Endodermal cell (in vitro differentiated cells): ENCODE measurements around the gene FBXL7. TPM values are rescaled to one million over a fixed set of nuclear protein-coding genes. Genes with fewer than 3 reads are reported as not detected.
A peak's percentile ranks its signal among the peaks of the same experiment; 100 is the strongest.

Experiments
- DNase-seq: peaks from one replicate; pipeline ENCODE4 v3.0.0-alpha.2; 2017
- H3K27ac ChIP-seq: 2 replicates; pipeline ENCODE4 v1.5.1; 2013; ENCODE audit warnings: mild to moderate bottlenecking, low read depth, low read length, moderate library complexity
- H3K27me3 ChIP-seq: 2 replicates; pipeline ENCODE4 v1.6.1; 2013; ENCODE audit warnings: mild to moderate bottlenecking, low read length, moderate library complexity; ENCODE audit not compliant: insufficient read depth, control insufficient read depth, poor library complexity, severe bottlenecking
- H3K36me3 ChIP-seq: 2 replicates; pipeline ENCODE4 v1.7.0; 2013; ENCODE audit warnings: mild to moderate bottlenecking, low read length, moderate library complexity; ENCODE audit not compliant: control insufficient read depth, insufficient read depth
- H3K4me1 ChIP-seq: one replicate; pipeline ENCODE4 v1.7.0; 2013; ENCODE audit warnings: low read length; ENCODE audit not compliant: control insufficient read depth, insufficient read depth
- H3K4me3 ChIP-seq: 2 replicates; pipeline ENCODE4 v1.5.1; 2013; ENCODE audit warnings: mild to moderate bottlenecking, low read length, moderate library complexity
- H3K9ac ChIP-seq: 2 replicates; pipeline ENCODE4 v1.6.1; 2013; ENCODE audit warnings: mild to moderate bottlenecking, low read length, moderate library complexity; ENCODE audit not compliant: poor library complexity, severe bottlenecking; ENCODE audit errors: extremely low read depth
- H3K9me3 ChIP-seq: 2 replicates; pipeline ENCODE4 v1.6.1; 2013; ENCODE audit warnings: mild to moderate bottlenecking, low read length, moderate library complexity; ENCODE audit not compliant: control insufficient read depth
- H3K27ac Mint-ChIP-seq: 2 replicates; pipeline ENCODE4 v1.8.0; 2020; ENCODE audit warnings: mixed read lengths
- H3K27me3 Mint-ChIP-seq: 2 replicates; pipeline ENCODE4 v1.8.0; 2021; ENCODE audit warnings: mild to moderate bottlenecking, mixed read lengths; ENCODE audit not compliant: insufficient read depth
- H3K36me3 Mint-ChIP-seq: 2 replicates; pipeline ENCODE4 v1.8.0; 2020; ENCODE audit warnings: low read depth, mixed read lengths
- H3K4me1 Mint-ChIP-seq: 2 replicates; pipeline ENCODE4 v1.8.0; 2020; ENCODE audit warnings: mixed read lengths
- H3K4me3 Mint-ChIP-seq: 2 replicates; pipeline ENCODE4 v1.8.0; 2020; ENCODE audit warnings: mild to moderate bottlenecking, moderate library complexity, mixed read lengths
- H3K9me3 Mint-ChIP-seq: 2 replicates; pipeline ENCODE4 v1.8.0; 2020; ENCODE audit warnings: mild to moderate bottlenecking, mixed read lengths
- CTCF ChIP-seq: fragments of 200-600 bp; sonication (generic); conservative IDR thresholded peaks from 2 replicates; pipeline ENCODE4 v1.5.0; 2021; ENCODE audit warnings: antibody characterized with exemption, mild to moderate bottlenecking
- WGBS, 2 experiments: methylation state at CpG; one replicate each; pipeline versions ENCODE4 v1.1.5 to v1.1.7; 2013; ENCODE audit warnings: missing lambda C conversion rate in 2 of 2, mixed read lengths in 1 of 2; ENCODE audit not compliant: insufficient coverage in 1 of 2, insufficient read length in 1 of 2; 5-methylcytosine and 5-hydroxymethylcytosine counted together
- total RNA-seq, 2 donors: library from RNA; stranded (reverse); fragmentation: NEBNext Ultra II Directional in 1 of 2; extraction: Animal tissue kit (Norgen Biotek cat#: 25700) in 1 of 2; gene quantifications; 2 replicates in 1 of 2; 3 replicates in 1 of 2; pipeline ENCODE4 v1.2.1, GENCODE V29; 2021

FBXL7 gene
- total RNA-seq, 2 donors from 2014 or later: 12.9 to 13.2 TPM

DNA sequence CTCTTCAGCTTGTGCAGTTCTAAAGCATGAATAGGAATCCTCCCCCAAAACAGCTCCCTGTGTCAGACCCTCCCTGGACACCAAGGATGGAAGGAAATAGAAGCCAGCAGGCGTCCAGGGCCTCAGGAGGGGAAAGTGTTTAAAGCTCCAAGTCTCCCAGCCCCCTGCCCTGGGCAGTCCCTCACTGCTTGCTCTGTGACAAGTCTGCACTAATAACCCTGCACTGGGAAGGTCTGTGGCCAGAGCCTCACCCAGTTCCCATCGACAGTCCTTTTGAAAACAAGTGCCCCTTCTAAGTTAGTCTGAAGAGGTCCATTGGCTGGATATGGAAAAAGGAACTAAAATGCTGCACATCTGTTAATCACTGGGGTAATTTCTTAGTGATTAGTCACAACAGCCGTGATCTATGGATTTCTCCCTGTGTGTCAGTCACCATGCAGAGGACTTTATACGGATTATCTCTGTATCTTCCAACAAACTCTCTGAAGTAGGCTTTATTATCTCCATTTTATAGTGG, 195.3 kb downstream of the FBXL7 start:
- TF ChIP-seq CTCF: no peak
- no peaks in the 10 kb centered on the region for H3K27me3 ChIP-seq
- H3K4me1 Mint-ChIP-seq: peaks cover 29% of the 10 kb centered on the region
- H3K9me3 Mint-ChIP-seq: no peaks in the 10 kb centered on the region
- no peaks in the 10 kb centered on the region for H3K36me3 Mint-ChIP-seq
- no peaks in the 10 kb centered on the region for H3K27me3 Mint-ChIP-seq
- no peaks in the 10 kb centered on the region for H3K4me1 ChIP-seq
- 70 to 79% methylated on average over 2 to 4 of the region's 4 CpGs for WGBS, 2 experiments
- no peaks in the 10 kb centered on the region for H3K36me3 ChIP-seq
- no peak overlapping the region for H3K9ac ChIP-seq
- no peak overlapping the region for H3K4me3 Mint-ChIP-seq
- H3K27ac Mint-ChIP-seq: peak overlapping the region; percentile 9
- no peak overlapping the region for H3K4me3 ChIP-seq
- DNase-seq: peak; percentile 60
- no peaks in the 10 kb centered on the region for H3K9me3 ChIP-seq
- H3K27ac ChIP-seq: no peak overlapping the region

GRCh38 chr5:15700373-15700772, 200.4 kb downstream of the FBXL7 start:
- no peaks in the 10 kb centered on the region for H3K9me3 ChIP-seq
- no peaks in the 10 kb centered on the region for H3K27me3 ChIP-seq
- H3K4me3 ChIP-seq: no peak overlapping the region
- H3K36me3 Mint-ChIP-seq: no peaks in the 10 kb centered on the region
- no peak for DNase-seq
- H3K4me3 Mint-ChIP-seq: no peak overlapping the region
- H3K9ac ChIP-seq: no peak overlapping the region
- peaks cover 39% of the 10 kb centered on the region for H3K4me1 Mint-ChIP-seq
- no peak overlapping the region for H3K27ac Mint-ChIP-seq
- 93 to 94% methylated on average over 1 to 2 of the region's 2 CpGs for WGBS, 2 experiments
- peaks cover 2% of the 10 kb centered on the region for H3K9me3 Mint-ChIP-seq
- H3K27me3 Mint-ChIP-seq: no peaks in the 10 kb centered on the region
- H3K36me3 ChIP-seq: no peaks in the 10 kb centered on the region
- peaks cover 16% of the 10 kb centered on the region for H3K4me1 ChIP-seq
- no peak overlapping the region for H3K27ac ChIP-seq
- no peak for TF ChIP-seq CTCF

DNA sequence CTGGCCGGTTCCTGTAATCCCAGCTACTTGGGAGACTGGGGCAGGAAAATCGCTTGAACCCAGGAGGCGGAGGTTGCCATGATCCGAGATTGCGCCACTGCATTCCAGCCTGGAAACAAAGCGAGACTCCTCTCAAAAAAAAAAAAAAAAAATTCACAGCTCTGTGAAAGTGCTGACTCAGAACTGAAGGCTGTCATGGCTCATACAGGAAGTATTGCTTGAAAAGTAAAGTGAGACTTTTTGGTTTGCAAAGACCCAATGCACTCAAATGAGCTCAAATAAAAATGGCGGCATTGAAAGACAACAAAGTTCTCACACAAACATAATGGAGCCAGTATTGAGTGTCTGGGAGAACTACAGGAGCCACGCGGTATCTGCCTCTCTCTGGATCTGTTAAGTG, 202.1 kb downstream of the FBXL7 start:
- DNase-seq: peak; percentile 69
- no peak for TF ChIP-seq CTCF
- WGBS, 2 experiments: 85 to 89% methylated on average over 7 to 9 of the region's 9 CpGs
- Mint-ChIP-seq H3K4me1 (peaks cover 39% of the 10 kb centered on the region), H3K27ac (peak overlapping the region; percentile 94), H3K27me3 (no peaks in the 10 kb centered on the region), H3K9me3 (peaks cover 13% of the 10 kb centered on the region), H3K36me3 (peaks cover 3% of the 10 kb centered on the region), H3K4me3 (no peak overlapping the region)
- H3K36me3 ChIP-seq: no peaks in the 10 kb centered on the region
- peak overlapping the region; percentile 6 for H3K9ac ChIP-seq
- H3K27ac ChIP-seq: no peak overlapping the region
- H3K4me1 ChIP-seq: peaks cover 16% of the 10 kb centered on the region
- peaks cover 8% of the 10 kb centered on the region for H3K9me3 ChIP-seq
- H3K27me3 ChIP-seq: no peaks in the 10 kb centered on the region
- no peak overlapping the region for H3K4me3 ChIP-seq
